OCI-LY1 (cell line): ENCODE measurements around the gene CACNA1C.
A peak's percentile ranks its signal among the peaks of the same experiment; 100 is the strongest.

ENCODE experiments used
- CTCF ChIP-seq: fragments of 200-600 bp; sonication (generic), shearing (Covaris generic); IDR thresholded peaks from 2 replicates; pipeline ENCODE4 v1.5.1; 2017; ENCODE audit warnings: mild to moderate bottlenecking, antibody characterized with exemption, low read length, moderate library complexity, mixed read lengths
- EZH2 ChIP-seq: fragments of 200-600 bp; sonication (generic), shearing (Covaris generic); IDR thresholded peaks from 2 replicates; pipeline ENCODE4 v1.8.0; 2017; ENCODE audit warnings: borderline replicate concordance, mixed run types, mild to moderate bottlenecking, antibody characterized with exemption, low read length, moderate library complexity, mixed read lengths

GRCh38 chr12:2034633-2035430 is 18.0 kb upstream of the CACNA1C start:
- TF ChIP-seq CTCF (peak; percentile 97), EZH2 (no peak)
